Central memory CD8-positive, alpha-beta T cell (primary cell): ENCODE results near the gene RGS7BP.
"Not testable (repeated sequence)": the region's sequence is repeated elsewhere in the genome, so short reads cannot be mapped to it uniquely, and the experiment has no call there.

Source experiments
- ATAC-seq: fragments of 150-1000 bp; cut with Tn5 transposase; replicated peaks from 2 replicates; pipeline ENCODE4 v1.10.0; 2022; ENCODE audit warnings: mild to moderate bottlenecking, moderate FRiP score, moderate number of reproducible peaks; ENCODE audit not compliant: poor library complexity, severe bottlenecking; ENCODE audit errors: extremely low read depth
- DNase-seq, 2 donors: peaks; one replicate each; pipeline ENCODE4 v3.0.0; 2021; ENCODE audit warnings: low spot score in 2 of 2
- H3K27ac Mint-ChIP-seq: one replicate; pipeline ENCODE4 v1.8.0; 2022; ENCODE audit warnings: low read depth, mild to moderate bottlenecking, moderate library complexity, mixed read lengths
- H3K27me3 Mint-ChIP-seq: one replicate; pipeline ENCODE4 v1.8.0; 2022; ENCODE audit warnings: mixed read lengths
- H3K36me3 Mint-ChIP-seq: one replicate; pipeline ENCODE4 v1.8.0; 2022; ENCODE audit warnings: mild to moderate bottlenecking, moderate library complexity, mixed read lengths; ENCODE audit not compliant: insufficient read depth
- H3K4me1 Mint-ChIP-seq: one replicate; pipeline ENCODE4 v1.8.0; 2022; ENCODE audit warnings: mixed read lengths
- H3K4me3 Mint-ChIP-seq: one replicate; pipeline ENCODE4 v1.8.0; 2022; ENCODE audit warnings: mild to moderate bottlenecking, moderate library complexity, mixed read lengths
- H3K9me3 Mint-ChIP-seq: one replicate; pipeline ENCODE4 v1.8.0; 2022; ENCODE audit warnings: mixed read lengths

RGS7BP gene

GRCh38 chr5:64514612-64515011, 8.8 kb downstream of the RGS7BP start:
- no peaks in the 10 kb centered on the region for H3K4me1 Mint-ChIP-seq
- H3K4me3 Mint-ChIP-seq, result no peak overlapping the region
- ATAC-seq, result no peak
- no peak overlapping the region for H3K27ac Mint-ChIP-seq
- no peaks in the 10 kb centered on the region for H3K9me3 Mint-ChIP-seq
- no peak for DNase-seq
- no peaks in the 10 kb centered on the region for H3K36me3 Mint-ChIP-seq
- peaks cover 13% of the 10 kb centered on the region for H3K27me3 Mint-ChIP-seq

GRCh38 chr5:64516216-64516615, 10.4 kb downstream of the RGS7BP start:
- Mint-ChIP-seq H3K4me3 (no peak overlapping the region), H3K36me3 (no peaks in the 10 kb centered on the region), H3K4me1 (no peaks in the 10 kb centered on the region), H3K9me3 (no peaks in the 10 kb centered on the region), H3K27ac (no peak overlapping the region), H3K27me3 (peaks cover 13% of the 10 kb centered on the region)
- no peak for ATAC-seq
- no peak for DNase-seq

GRCh38 chr5:64518793-64519192, 13.0 kb downstream of the RGS7BP start:
- no peaks in the 10 kb centered on the region for H3K4me1 Mint-ChIP-seq
- no peak overlapping the region for H3K4me3 Mint-ChIP-seq
- DNase-seq (no peak), ATAC-seq (no peak)
- H3K9me3 Mint-ChIP-seq, result no peaks in the 10 kb centered on the region
- peaks cover 13% of the 10 kb centered on the region for H3K27me3 Mint-ChIP-seq
- no peaks in the 10 kb centered on the region for H3K36me3 Mint-ChIP-seq
- no peak overlapping the region for H3K27ac Mint-ChIP-seq

GRCh38 chr5:64519263-64519662, 13.4 kb downstream of the RGS7BP start:
- Mint-ChIP-seq H3K27ac (no peak overlapping the region), H3K4me3 (no peak overlapping the region), H3K4me1 (no peaks in the 10 kb centered on the region), H3K36me3 (no peaks in the 10 kb centered on the region), H3K27me3 (peaks cover 13% of the 10 kb centered on the region), H3K9me3 (no peaks in the 10 kb centered on the region)
- DNase-seq (no peak), ATAC-seq (no peak)

- no peak overlapping the region for H3K4me3 Mint-ChIP-seq
- H3K36me3 Mint-ChIP-seq, result no peaks in the 10 kb centered on the region
- H3K27ac Mint-ChIP-seq, result no peak overlapping the region
- no peak for DNase-seq
- H3K9me3 Mint-ChIP-seq, result no peaks in the 10 kb centered on the region
- no peak for ATAC-seq
- H3K27me3 Mint-ChIP-seq, result no peaks in the 10 kb centered on the region
- no peaks in the 10 kb centered on the region for H3K4me1 Mint-ChIP-seq
These were observed 21.1 kb downstream of the RGS7BP start for GRCh38 chr5:64526734-64527439.

- Mint-ChIP-seq H3K27ac (no peak overlapping the region), H3K27me3 (no peaks in the 10 kb centered on the region), H3K4me1 (no peaks in the 10 kb centered on the region), H3K36me3 (no peaks in the 10 kb centered on the region), H3K9me3 (no peaks in the 10 kb centered on the region), H3K4me3 (no peak overlapping the region)
- no peak for DNase-seq
- no peak for ATAC-seq
These were observed 24.3 kb downstream of the RGS7BP start for GRCh38 chr5:64530076-64530475.

DNA sequence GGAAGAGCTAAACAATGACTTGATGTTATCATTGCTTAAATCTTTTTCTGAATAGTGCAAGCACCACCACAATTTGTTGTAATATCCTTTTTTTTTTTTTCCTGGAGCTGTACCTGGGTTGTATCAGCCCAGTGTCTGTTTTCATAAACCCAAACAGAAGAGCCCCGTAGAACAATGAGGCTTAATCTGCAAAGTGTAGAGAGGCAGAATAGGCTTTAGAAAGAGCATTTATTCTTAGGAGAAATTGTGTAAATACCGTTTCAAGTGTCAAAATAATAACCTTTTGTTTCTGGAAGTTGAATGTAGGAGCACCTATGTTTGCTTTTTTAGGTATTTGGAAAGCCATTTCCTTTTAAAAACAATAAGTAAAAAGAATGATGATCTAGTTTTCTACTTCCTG, 26.4 kb downstream of the RGS7BP start:
- Mint-ChIP-seq H3K27ac (no peak overlapping the region), H3K4me3 (no peak overlapping the region), H3K27me3 (no peaks in the 10 kb centered on the region), H3K4me1 (no peaks in the 10 kb centered on the region), H3K9me3 (no peaks in the 10 kb centered on the region), H3K36me3 (no peaks in the 10 kb centered on the region)
- ATAC-seq (no peak), DNase-seq (no peak)

GRCh38 chr5:64532657-64533056, 26.8 kb downstream of the RGS7BP start:
- Mint-ChIP-seq H3K27ac (no peak overlapping the region), H3K4me3 (no peak overlapping the region), H3K4me1 (no peaks in the 10 kb centered on the region), H3K27me3 (no peaks in the 10 kb centered on the region), H3K36me3 (no peaks in the 10 kb centered on the region), H3K9me3 (no peaks in the 10 kb centered on the region)
- no peak for ATAC-seq
- DNase-seq, result no peak

GRCh38 chr5:64534033-64534432, 28.2 kb downstream of the RGS7BP start:
- no peak for ATAC-seq
- Mint-ChIP-seq H3K27me3 (no peaks in the 10 kb centered on the region), H3K27ac (no peak overlapping the region), H3K36me3 (no peaks in the 10 kb centered on the region), H3K4me3 (no peak overlapping the region), H3K4me1 (no peaks in the 10 kb centered on the region), H3K9me3 (no peaks in the 10 kb centered on the region)
- DNase-seq, result no peak

GRCh38 chr5:64557911-64558310, 52.1 kb downstream of the RGS7BP start:
- DNase-seq (no peak), ATAC-seq (no peak)
- no peak overlapping the region for H3K27ac Mint-ChIP-seq
- no peaks in the 10 kb centered on the region for H3K4me1 Mint-ChIP-seq
- no peaks in the 10 kb centered on the region for H3K36me3 Mint-ChIP-seq
- H3K27me3 Mint-ChIP-seq, result peaks cover 25% of the 10 kb centered on the region
- peaks cover 12% of the 10 kb centered on the region for H3K9me3 Mint-ChIP-seq
- no peak overlapping the region for H3K4me3 Mint-ChIP-seq

GRCh38 chr5:64558641-64559040, 52.8 kb downstream of the RGS7BP start:
- H3K4me3 Mint-ChIP-seq, H3K36me3 Mint-ChIP-seq, H3K27ac Mint-ChIP-seq, ATAC-seq, DNase-seq, H3K4me1 Mint-ChIP-seq: not testable (repeated sequence)
- Mint-ChIP-seq H3K9me3 (peaks cover 12% of the 10 kb centered on the region), H3K27me3 (peaks cover 24% of the 10 kb centered on the region)

DNA sequence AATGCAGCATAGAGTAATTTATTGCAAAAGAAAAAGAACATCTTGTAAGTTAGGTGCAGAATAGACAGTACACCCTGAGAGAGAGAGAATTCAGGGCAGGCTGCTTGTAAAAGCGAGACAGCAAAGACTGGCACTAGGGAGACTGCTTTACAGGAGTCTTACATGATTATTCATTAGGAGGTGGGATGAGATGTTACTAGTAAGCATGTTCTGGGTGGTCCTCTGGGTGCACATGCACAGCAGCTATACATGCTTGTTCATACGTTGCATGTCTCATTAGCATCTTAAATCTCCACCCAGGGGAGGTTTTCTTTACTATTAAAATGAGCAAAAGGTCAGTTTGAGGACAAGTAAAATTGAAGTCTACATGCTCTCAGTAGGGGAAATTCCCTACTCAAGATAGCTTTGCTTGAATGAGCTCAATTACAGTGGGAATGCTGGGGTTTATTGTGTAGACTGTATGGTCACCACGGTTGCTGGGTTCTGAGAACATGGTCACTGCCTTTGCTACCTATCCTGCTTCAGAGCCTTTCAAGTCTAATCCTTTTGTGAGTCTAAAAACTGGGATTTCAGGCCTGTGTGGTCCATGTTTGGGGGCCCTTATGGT, 60.6 kb downstream of the RGS7BP start:
- H3K9me3 Mint-ChIP-seq, result no peaks in the 10 kb centered on the region
- H3K27me3 Mint-ChIP-seq, result no peaks in the 10 kb centered on the region
- no peak for ATAC-seq
- no peaks in the 10 kb centered on the region for H3K4me1 Mint-ChIP-seq
- no peak overlapping the region for H3K27ac Mint-ChIP-seq
- H3K36me3 Mint-ChIP-seq, result no peaks in the 10 kb centered on the region
- DNase-seq, result no peak
- H3K4me3 Mint-ChIP-seq, result no peak overlapping the region

DNA sequence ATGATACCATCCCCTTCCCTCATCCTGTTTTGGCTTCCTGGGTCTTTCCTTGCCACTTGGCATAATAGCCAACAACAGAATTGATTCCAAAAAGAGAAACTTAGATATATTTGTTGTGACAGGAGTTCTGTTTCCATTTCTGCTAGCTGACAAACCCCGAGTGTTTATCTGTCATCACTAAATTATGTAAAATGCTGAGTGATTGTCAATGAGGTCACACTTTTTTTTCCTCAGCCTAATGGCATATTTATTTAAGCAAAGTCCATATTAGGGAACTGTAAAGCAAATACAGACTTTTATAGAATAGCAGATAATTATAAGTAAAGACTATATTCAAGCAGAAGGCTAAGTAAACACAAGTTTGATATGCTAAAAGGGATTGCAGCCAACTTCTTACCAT, 64.0 kb downstream of the RGS7BP start:
- no peaks in the 10 kb centered on the region for H3K36me3 Mint-ChIP-seq
- no peak overlapping the region for H3K27ac Mint-ChIP-seq
- H3K27me3 Mint-ChIP-seq, result no peaks in the 10 kb centered on the region
- DNase-seq, result no peak
- H3K4me3 Mint-ChIP-seq, result no peak overlapping the region
- no peaks in the 10 kb centered on the region for H3K9me3 Mint-ChIP-seq
- H3K4me1 Mint-ChIP-seq, result no peaks in the 10 kb centered on the region
- ATAC-seq, result no peak
